Fibroblast of villous mesenchyme (primary cell): ENCODE results near the gene BMP7. TPM values are rescaled to one million over a fixed set of nuclear protein-coding genes. Genes with fewer than 3 reads are reported as not detected.

Experiments used
- DNase-seq: peaks from one replicate; pipeline ENCODE4 v3.0.0-alpha.2; 2010; ENCODE audit warnings: low read depth
- H3K4me3 ChIP-seq: 2 replicates; pipeline ENCODE4 v1.5.1; 2011; ENCODE audit warnings: low read depth, mild to moderate bottlenecking, low read length
- total RNA-seq: library from RNA; depleted of rRNA; stranded (reverse); fragments of >200 nt; gene quantifications from 2 replicates; pipeline ENCODE4 v1.2.3, GENCODE V29; 2012
- TF ChIP-seq, protein P1 (sequence below): IDR thresholded peaks from 2 replicates; pipeline ENCODE4 v1.5.1; 2012; ENCODE audit warnings: low read depth, mild to moderate bottlenecking, low read length; ENCODE audit not compliant: insufficient read depth

The BMP7 gene
- total RNA-seq, 1 donor, result not detected

DNA sequence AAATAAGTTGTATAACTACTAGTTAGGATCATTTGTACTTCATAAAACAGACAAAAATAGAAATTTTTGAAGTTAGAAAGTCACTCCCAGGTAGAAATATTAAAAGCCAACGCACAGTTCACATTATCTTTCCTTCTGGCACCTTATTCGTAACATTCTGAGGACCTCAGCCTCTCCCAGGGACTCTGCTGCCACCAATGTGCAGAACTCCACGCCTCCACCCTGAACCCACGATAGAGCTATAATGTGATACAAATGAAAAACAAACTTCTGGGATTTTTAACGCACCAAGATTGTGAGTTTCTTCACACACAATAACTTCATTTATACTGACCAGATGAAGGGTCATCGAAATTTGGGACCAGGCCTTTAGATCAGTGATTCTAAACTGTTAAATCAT lies 9.5 kb downstream of the BMP7 start:
- no peak overlapping the region for H3K4me3 ChIP-seq
- DNase-seq, result no peak
- TF ChIP-seq, protein P1, sequence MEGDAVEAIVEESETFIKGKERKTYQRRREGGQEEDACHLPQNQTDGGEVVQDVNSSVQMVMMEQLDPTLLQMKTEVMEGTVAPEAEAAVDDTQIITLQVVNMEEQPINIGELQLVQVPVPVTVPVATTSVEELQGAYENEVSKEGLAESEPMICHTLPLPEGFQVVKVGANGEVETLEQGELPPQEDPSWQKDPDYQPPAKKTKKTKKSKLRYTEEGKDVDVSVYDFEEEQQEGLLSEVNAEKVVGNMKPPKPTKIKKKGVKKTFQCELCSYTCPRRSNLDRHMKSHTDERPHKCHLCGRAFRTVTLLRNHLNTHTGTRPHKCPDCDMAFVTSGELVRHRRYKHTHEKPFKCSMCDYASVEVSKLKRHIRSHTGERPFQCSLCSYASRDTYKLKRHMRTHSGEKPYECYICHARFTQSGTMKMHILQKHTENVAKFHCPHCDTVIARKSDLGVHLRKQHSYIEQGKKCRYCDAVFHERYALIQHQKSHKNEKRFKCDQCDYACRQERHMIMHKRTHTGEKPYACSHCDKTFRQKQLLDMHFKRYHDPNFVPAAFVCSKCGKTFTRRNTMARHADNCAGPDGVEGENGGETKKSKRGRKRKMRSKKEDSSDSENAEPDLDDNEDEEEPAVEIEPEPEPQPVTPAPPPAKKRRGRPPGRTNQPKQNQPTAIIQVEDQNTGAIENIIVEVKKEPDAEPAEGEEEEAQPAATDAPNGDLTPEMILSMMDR, result no peak

DNA sequence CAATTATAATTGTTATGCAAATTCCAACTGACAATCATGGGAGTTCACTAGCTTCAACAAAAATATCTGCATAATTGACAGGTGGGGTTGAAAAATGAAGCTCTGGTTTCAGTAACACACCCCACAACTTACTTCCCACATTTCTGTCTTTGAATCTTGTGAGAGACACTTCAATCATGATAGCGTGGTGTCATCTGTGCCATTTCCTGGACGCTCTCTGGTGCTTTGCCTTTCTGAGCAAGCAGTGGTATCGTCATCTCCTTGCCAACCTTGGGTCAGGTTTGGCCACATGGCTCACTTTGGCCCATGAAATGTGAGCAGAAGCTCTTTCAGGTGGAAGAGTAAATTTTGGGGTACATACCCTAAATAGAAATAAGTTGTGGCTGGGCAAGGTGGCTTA lies 10.2 kb downstream of the BMP7 start:
- no peak for DNase-seq
- TF ChIP-seq, protein P1, result no peak
- no peak overlapping the region for H3K4me3 ChIP-seq

DNA sequence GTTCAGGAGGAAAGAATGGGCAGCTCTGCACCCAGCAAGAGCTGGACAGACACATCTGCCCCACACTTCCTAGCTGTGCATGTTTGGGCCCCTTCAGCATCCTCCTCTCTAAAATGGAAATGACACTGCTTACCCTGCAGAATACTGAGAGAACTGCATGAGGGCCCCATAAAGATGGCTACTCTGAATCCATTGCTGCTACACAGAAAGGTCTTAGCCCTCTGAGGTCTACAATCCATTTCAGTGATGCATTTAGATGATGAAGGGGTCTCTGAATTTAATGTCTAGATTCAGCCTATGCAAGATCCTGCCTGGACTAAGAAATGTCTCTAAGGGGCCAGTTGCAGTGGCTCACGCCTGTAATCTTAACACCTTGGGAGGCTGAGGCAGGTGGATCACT lies 11.3 kb downstream of the BMP7 start:
- TF ChIP-seq, protein P1, result no peak
- no peak overlapping the region for H3K4me3 ChIP-seq
- DNase-seq, result no peak

DNA sequence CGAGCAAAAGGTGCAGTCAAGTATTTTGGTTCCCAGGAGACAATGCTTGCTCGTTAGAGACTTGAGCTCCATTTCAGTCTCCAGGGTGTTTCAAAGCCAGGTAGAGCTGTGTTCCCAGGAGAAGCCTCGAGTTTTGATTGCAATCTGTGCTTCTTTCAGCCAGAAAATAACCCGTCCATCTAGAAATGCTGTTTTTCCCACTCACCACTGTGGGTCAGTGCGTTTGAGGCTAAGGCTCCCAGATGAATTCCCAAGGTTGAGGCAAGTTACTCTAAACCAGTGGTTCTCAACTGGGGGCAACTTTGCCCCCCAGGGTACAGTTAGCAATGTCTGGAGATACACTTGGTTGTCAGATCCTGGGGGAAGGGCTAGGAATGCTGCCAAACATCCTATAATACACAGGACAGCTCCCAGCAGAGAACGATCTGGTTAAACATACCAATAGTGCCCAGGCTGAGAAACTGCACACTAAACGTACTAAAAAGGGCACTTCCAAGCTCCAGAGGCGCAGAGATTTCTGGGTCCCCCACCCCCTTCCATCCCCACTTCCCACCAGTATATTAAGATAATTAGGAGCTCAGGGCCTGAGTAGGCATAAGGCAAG lies 13.8 kb downstream of the BMP7 start:
- TF ChIP-seq, protein P1, result no peak
- no peak overlapping the region for H3K4me3 ChIP-seq
- DNase-seq, result no peak

DNA sequence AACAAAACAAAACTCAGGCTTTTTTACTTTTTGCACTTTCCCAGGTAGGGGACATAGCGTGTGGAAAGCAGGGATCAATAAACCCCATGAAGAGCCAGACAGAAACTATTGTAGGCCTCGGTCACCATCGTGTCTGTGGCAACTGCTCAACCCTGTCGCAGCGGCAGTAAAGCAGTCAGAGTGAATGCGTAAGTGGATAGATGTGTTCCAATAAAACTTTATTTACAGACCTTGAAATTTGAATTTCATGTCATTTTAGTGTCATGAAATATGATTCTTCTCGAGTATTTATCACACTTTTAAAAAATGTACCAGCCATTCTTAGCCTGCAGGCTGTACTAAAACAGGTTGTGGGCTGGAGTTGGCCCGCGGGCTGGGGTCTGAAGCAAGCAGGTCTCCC lies 14.5 kb downstream of the BMP7 start:
- no peak for DNase-seq
- no peak overlapping the region for H3K4me3 ChIP-seq
- TF ChIP-seq, protein P1, result no peak

DNA sequence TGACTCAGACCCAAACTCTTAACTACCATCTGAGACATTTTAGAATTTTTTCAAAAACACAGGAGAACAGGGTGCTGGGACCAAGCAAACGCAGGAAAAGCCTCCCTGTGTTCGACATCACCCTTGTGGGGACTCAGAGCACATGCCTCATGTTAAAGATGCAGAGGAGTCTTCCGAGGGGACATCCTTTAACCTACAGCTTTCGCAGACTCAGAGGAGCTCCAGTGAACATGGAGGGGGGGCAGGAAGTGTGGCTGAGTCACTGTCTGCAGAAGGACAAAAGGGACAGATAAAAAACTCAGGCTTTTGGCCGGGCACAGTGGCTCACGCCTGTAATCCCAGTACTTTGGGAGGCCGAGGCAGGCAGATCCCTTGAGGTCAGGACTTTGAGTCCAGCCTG lies 15.1 kb downstream of the BMP7 start:
- TF ChIP-seq, protein P1, result no peak
- H3K4me3 ChIP-seq, result no peak overlapping the region
- no peak for DNase-seq
